Upper lobe of left lung (tissue), 6 donors: ENCODE data around the gene GABPA. TPM values are rescaled to one million over a fixed set of nuclear protein-coding genes. Genes with fewer than 3 reads are reported as not detected.

Source experiments
- ATAC-seq, 2 donors: fragments of 200-7000 bp; cut with Tn5 transposase; one replicate each; pipeline ENCODE4 v1.9.1; 2022; ENCODE audit warnings: mild to moderate bottlenecking in 2 of 2, moderate library complexity in 2 of 2; ENCODE audit not compliant: low FRiP score in 2 of 2
- DNase-seq, 2 donors: peaks; one replicate each; pipeline ENCODE4 v3.0.0-alpha.2; 2019 to 2020
- H3K27ac ChIP-seq, 4 donors: fragments of 200-600 bp; sonication (generic); one replicate each; pipeline ENCODE4 v1.5.1; 2016 to 2019
- H3K27me3 ChIP-seq, 4 donors: fragments of 200-600 bp; sonication (generic); one replicate each; pipeline ENCODE4 v1.5.1; 2017 to 2019
- H3K36me3 ChIP-seq, 4 donors: fragments of 200-600 bp; sonication (generic); one replicate each; pipeline ENCODE4 v1.5.1; 2016 to 2019
- H3K4me1 ChIP-seq, 4 donors: fragments of 200-600 bp; sonication (generic); one replicate each; pipeline ENCODE4 v1.5.1; 2018 to 2019
- H3K4me3 ChIP-seq, 4 donors: fragments of 200-600 bp; sonication (generic); one replicate each; pipeline ENCODE4 v1.5.1; 2017 to 2019; ENCODE audit warnings: mild to moderate bottlenecking in 2 of 4, moderate library complexity in 1 of 4
- H3K9me3 ChIP-seq, 4 donors: fragments of 200-600 bp; sonication (generic); one replicate each; pipeline ENCODE4 v1.5.1; 2018 to 2019
- CTCF ChIP-seq, 6 experiments: fragments of 450-650 bp in 4 of 6; fragments of 200-600 bp in 2 of 6; sonication (generic) in 2 of 6; IDR thresholded peaks; one replicate each; pipeline ENCODE4 v1.5.1; 2016 to 2019; ENCODE audit warnings: antibody characterized with exemption in 6 of 6
- EP300 ChIP-seq, 4 donors: sonication (generic); formaldehyde crosslinking; IDR thresholded peaks; one replicate each; pipeline ENCODE4 v1.5.1; 2017; ENCODE audit warnings: antibody characterized with exemption in 4 of 4, control low read depth in 2 of 4
- POLR2A ChIP-seq, 4 donors: fragments of 450-650 bp; IDR thresholded peaks; one replicate each; pipeline ENCODE4 v1.5.1; 2016 to 2017; ENCODE audit warnings: antibody characterized with exemption in 4 of 4, mild to moderate bottlenecking in 2 of 4
- POLR2AphosphoS5 ChIP-seq, 2 donors: sonication (generic); formaldehyde crosslinking; IDR thresholded peaks; one replicate each; pipeline ENCODE4 v1.5.1; 2017; ENCODE audit warnings: antibody characterized with exemption in 2 of 2
- WGBS, 2 donors: methylation state at CpG; one replicate each; pipeline ENCODE4 v1.1.5; 2017 to 2018; 5-methylcytosine and 5-hydroxymethylcytosine counted together
- total RNA-seq, 6 donors: library from RNA; depleted of rRNA in 4 of 6; stranded (reverse); fragments of >200 nt in 4 of 6; gene quantifications; one replicate each; pipeline versions ENCODE4 v1.1.0 to v1.2.1, GENCODE V29; 2016 to 2021
- donor health status: DM: no; HTN: no; CAD: no; lungs with moderate emphysema.
- donor health status: DM: no; HTN: yes; CAD: no; lungs with severe emphysema.

Gene GABPA
- total RNA-seq, 6 donors from 2014 or later: 10.0 to 31.6 (median 18.6) TPM

- TF ChIP-seq POLR2AphosphoS5 (IDR thresholded peaks at IDR 0.05) (no peak), EP300 (IDR thresholded peaks at IDR 0.05) (no peak), CTCF (IDR thresholded peaks at IDR 0.05) (no peak), POLR2A (IDR thresholded peaks at IDR 0.05) (no peak)
- Histone ChIP-seq H3K27ac (no peak overlapping the region), H3K27me3 (no peaks in the 10 kb centered on the region), H3K4me3 (no peak overlapping the region), H3K9me3 (no peaks in the 10 kb centered on the region), H3K36me3 (no peaks in the 10 kb centered on the region), H3K4me1 (peaks cover 19 to 34% (median 26%) of the 10 kb centered on the region in 4 donors)
- no peak for DNase-seq
- 69 to 71% methylated on average over 1 of the region's 1 CpG for WGBS, 2 donors
- no peak for ATAC-seq
Observed at GRCh38 chr21:25737421-25737820, 2.6 kb downstream of the GABPA start.

- Histone ChIP-seq H3K27me3 (no peaks in the 10 kb centered on the region), H3K4me3 (no peak overlapping the region), H3K36me3 (peaks cover 0 to 27% (median 8%) of the 10 kb centered on the region in 4 donors), H3K4me1 (no peaks in the 10 kb centered on the region), H3K9me3 (no peaks in the 10 kb centered on the region), H3K27ac (no peak overlapping the region)
- TF ChIP-seq POLR2A (IDR thresholded peaks at IDR 0.05) (no peak), EP300 (IDR thresholded peaks at IDR 0.05) (no peak), CTCF (IDR thresholded peaks at IDR 0.05) (no peak), POLR2AphosphoS5 (IDR thresholded peaks at IDR 0.05) (no peak)
- DNase-seq: no peak
- no peak for ATAC-seq
- WGBS, 2 donors: 88 to 95% methylated on average over 3 of the region's 3 CpGs
Observed at GRCh38 chr21:25742900-25743299, 8.1 kb downstream of the GABPA start.

GRCh38 chr21:25744854-25745253 lies 10.1 kb downstream of the GABPA start:
- 100% methylated on average over 2 of the region's 2 CpGs for WGBS, 2 donors
- H3K4me1 ChIP-seq: no peaks in the 10 kb centered on the region
- TF ChIP-seq CTCF (IDR thresholded peaks at IDR 0.05) (no peak), EP300 (IDR thresholded peaks at IDR 0.05) (no peak), POLR2AphosphoS5 (IDR thresholded peaks at IDR 0.05) (no peak)
- no peaks in the 10 kb centered on the region for H3K9me3 ChIP-seq
- DNase-seq: no peak
- no peak overlapping the region for H3K27ac ChIP-seq
- H3K4me3 ChIP-seq: no peak overlapping the region
- H3K27me3 ChIP-seq: no peaks in the 10 kb centered on the region
- ATAC-seq: no peak
- peaks cover 0 to 45% (median 13%) of the 10 kb centered on the region in 4 donors for H3K36me3 ChIP-seq

- H3K36me3 ChIP-seq: peaks cover 0 to 73% (median 23%) of the 10 kb centered on the region in 4 donors
- H3K4me1 ChIP-seq: no peaks in the 10 kb centered on the region
Observed at GRCh38 chr21:25750085-25750484, 15.3 kb downstream of the GABPA start.

More at GRCh38 chr21:25750085-25750484, 15.3 kb downstream of the GABPA start:
- DNase-seq: no peak
- no peaks in the 10 kb centered on the region for H3K9me3 ChIP-seq
- H3K27ac ChIP-seq: no peak overlapping the region
- TF ChIP-seq CTCF (IDR thresholded peaks at IDR 0.05): no peak
- no peak for TF ChIP-seq POLR2AphosphoS5 (IDR thresholded peaks at IDR 0.05)
- TF ChIP-seq EP300 (IDR thresholded peaks at IDR 0.05): no peak
- no peak for TF ChIP-seq POLR2A (IDR thresholded peaks at IDR 0.05)
- no peak for ATAC-seq
- no peak overlapping the region for H3K4me3 ChIP-seq
- 80 to 90% methylated on average over 6 of the region's 6 CpGs for WGBS, 2 donors
- no peaks in the 10 kb centered on the region for H3K27me3 ChIP-seq
